GM12878 (cell line): Measurements from ENCODE around the gene LPCAT3. TPM values are rescaled to one million over a fixed set of nuclear protein-coding genes. Genes with fewer than 3 reads are reported as not detected.

Experiments used
- ATAC-seq: fragments of 200-7000 bp; cut with Tn5 transposase; 3 replicates; pipeline ENCODE4 v1.9.1; 2020; ENCODE audit warnings: mild to moderate bottlenecking, moderate library complexity
- BruUV-seq: library from RNA; stranded (reverse); fragments of 400-500 nt; replicated peaks from 2 replicates; lab custom pipeline; 2021; lab: Mats Ljungman, UMichigan
- CTCF ChIA-PET: fragments of 300-600 bp; sonication (Branson Sonifier 250); formaldehyde crosslinking; extraction: SDS; loops from one replicate; lab custom pipeline; 2021; ENCODE audit warnings: inconsistent platforms; lab: Yijun Ruan, JAX
- POLR2A ChIA-PET: fragments of 350-600 bp; formaldehyde crosslinking; extraction: SDS; loops from one replicate; lab custom pipeline; 2021; ENCODE audit warnings: inconsistent platforms; lab: Charles Lee
- RAD21 ChIA-PET: fragments of 300-600 bp; sonication (Branson Sonifier 250); formaldehyde crosslinking; loops from one replicate; lab custom pipeline; 2023; ENCODE audit warnings: antibody characterized with exemption; ENCODE audit not compliant: unreplicated experiment; lab: Charles Lee
- SMC1A ChIA-PET: fragments of 300-600 bp; sonication (Branson Sonifier 250); formaldehyde crosslinking; loops from one replicate; lab custom pipeline; 2023; ENCODE audit not compliant: unreplicated experiment, uncharacterized antibody; lab: Charles Lee
- DNase-seq: peaks from one replicate; pipeline ENCODE4 v3.0.0-alpha.2; 2011; ENCODE audit warnings: low read depth, low spot score
- FAIRE-seq: peaks from 3 replicates; lab custom pipeline; 2011; peaks lifted over from hg19 to GRCh38; lab: Jason Lieb, UNC
- H2AFZ ChIP-seq: 2 replicates; pipeline ENCODE4 v1.6.0; 2011; ENCODE audit warnings: low read depth, low read length, control low read depth; ENCODE audit not compliant: control insufficient read depth
- H3K27ac ChIP-seq: 2 replicates; pipeline ENCODE4 v1.5.1; 2011; ENCODE audit warnings: control low read depth; ENCODE audit not compliant: control insufficient read depth, insufficient read depth
- H3K27me3 ChIP-seq, 2 experiments: replicated peaks in 1 of 2; 2 replicates each; pipeline versions ENCODE4 v1.6.0 to v1.6.1; 2011; ENCODE audit warnings: low read length in 1 of 2; ENCODE audit not compliant: control insufficient read depth in 2 of 2, insufficient read depth in 2 of 2
- H3K36me3 ChIP-seq, 2 experiments: 2 replicates each; pipeline ENCODE4 v1.5.1; 2011; ENCODE audit warnings: low read length in 1 of 2; ENCODE audit not compliant: control insufficient read depth in 2 of 2, insufficient read depth in 2 of 2
- H3K4me1 ChIP-seq: 2 replicates; pipeline ENCODE4 v1.6.1; 2011; ENCODE audit warnings: mild to moderate bottlenecking, low read length, moderate library complexity, mixed read lengths; ENCODE audit not compliant: control insufficient read depth, insufficient read depth
- H3K4me2 ChIP-seq: 2 replicates; pipeline ENCODE4 v1.6.0; 2011; ENCODE audit warnings: control low read depth; ENCODE audit not compliant: control insufficient read depth, insufficient read depth
- H3K4me3 ChIP-seq: fragments of 200-600 bp; sonication (generic); 2 replicates; pipeline ENCODE4 v1.5.1; 2016
- H3K79me2 ChIP-seq: 2 replicates; pipeline ENCODE4 v1.6.0; 2011; ENCODE audit warnings: low read length; ENCODE audit not compliant: control insufficient read depth, insufficient read depth
- H3K9ac ChIP-seq: 2 replicates; pipeline ENCODE4 v1.8.0; 2011; ENCODE audit warnings: low read length, control low read depth, mixed read lengths; ENCODE audit not compliant: control insufficient read depth, insufficient read depth
- H3K9me3 ChIP-seq: replicated peaks from 3 replicates; pipeline ENCODE4 v1.5.1; 2011; ENCODE audit warnings: mild to moderate bottlenecking, low read length; ENCODE audit not compliant: control insufficient read depth, insufficient read depth
- H4K20me1 ChIP-seq: 2 replicates; pipeline ENCODE4 v1.6.0; 2011; ENCODE audit not compliant: control insufficient read depth, insufficient read depth
- ELK1 ChIP-seq: IDR thresholded peaks from 2 replicates; pipeline ENCODE4 v1.6.1; 2012; ENCODE audit warnings: low read depth, low read length, improper control_type of control experiment
- FOXK2 ChIP-seq: fragments of 450-650 bp; IDR thresholded peaks from 2 replicates; pipeline ENCODE4 v1.6.1; 2017; ENCODE audit warnings: mild to moderate bottlenecking, moderate library complexity
- IRF4 ChIP-seq: IDR thresholded peaks from 2 replicates; pipeline ENCODE4 v1.6.1; 2011; ENCODE audit warnings: low read depth, low read length
- NR2C1 ChIP-seq: fragments of 450-650 bp; IDR thresholded peaks from 2 replicates; pipeline ENCODE4 v1.6.1; 2017; ENCODE audit warnings: antibody characterized with exemption, mild to moderate bottlenecking, moderate library complexity
- PAX8 ChIP-seq: fragments of 450-650 bp; IDR thresholded peaks from 2 replicates; pipeline ENCODE4 v1.6.1; 2017; ENCODE audit warnings: mild to moderate bottlenecking, moderate library complexity
- RELA ChIP-seq: fragments of 450-650 bp; IDR thresholded peaks from 2 replicates; pipeline ENCODE4 v1.8.0; 2014; ENCODE audit warnings: borderline replicate concordance; ENCODE audit not compliant: partially characterized antibody
- SIX5 ChIP-seq: IDR thresholded peaks from 2 replicates; pipeline ENCODE4 v1.6.1; 2011; ENCODE audit warnings: mild to moderate bottlenecking, low read depth, low read length, moderate library complexity; ENCODE audit not compliant: severe bottlenecking
- ZBED1 ChIP-seq: IDR thresholded peaks from 2 replicates; pipeline ENCODE4 v1.6.1; 2016; ENCODE audit warnings: borderline replicate concordance
- ZNF592 ChIP-seq: fragments of 450-650 bp; IDR thresholded peaks from 2 replicates; pipeline ENCODE4 v1.6.1; 2017; ENCODE audit warnings: mild to moderate bottlenecking, moderate library complexity
- WGBS: methylation state at CpG from one replicate; pipeline ENCODE4 v1.1.6; 2016; ENCODE audit warnings: low lambda C conversion rate; ENCODE audit not compliant: insufficient replicate concordance, insufficient coverage; ENCODE audit errors: missing lambda C conversion rate; 5-methylcytosine and 5-hydroxymethylcytosine counted together
- in situ Hi-C: fragments of 300-500 bp; cut with MboI; formaldehyde crosslinking; loops from 9 replicates; pipeline ENCODE4 v1.14.3; 2018; ENCODE audit warnings: mixed read lengths
- intact Hi-C: fragments of 100-400 bp; cut with micrococcal nuclease; formaldehyde crosslinking; loops from one replicate; pipeline ENCODE4 v1.14.2; 2022; ENCODE audit not compliant: unreplicated experiment
- polyA plus RNA-seq, 11 experiments: library from polyadenylated mRNA; depleted of rRNA in 4 of 11; unstranded in 6 of 11; stranded (reverse) in 5 of 11; fragments of >200 nt; fragmentation: Nextera tagmentation in 4 of 11; fragmentation: Illumina TruSeq in 1 of 11; extraction: Ambion mirVana in 4 of 11; extraction: Trizol in 1 of 11; gene quantifications; 1 replicate in 1 of 11; 2 replicates in 10 of 11; pipeline versions ENCODE4 v1.2.1 to v1.2.3, GENCODE V29; 2011 to 2016; ENCODE audit warnings: inconsistent platforms in 2 of 11, missing spikeins in 2 of 11, low read depth in 1 of 11
- total RNA-seq, 4 experiments: library from RNA; depleted of rRNA in 3 of 4; stranded (reverse); fragments of >200 nt in 3 of 4; fragmentation: Illumina TruSeq in 1 of 4; extraction: Trizol in 1 of 4; gene quantifications; 2 replicates each; pipeline versions ENCODE4 v1.2.1 to v1.2.3, GENCODE V29; 2013 to 2021

Gene LPCAT3
- total and polyA plus RNA-seq, 10 of the 15 experiments (the other 5 are each of a cell fraction or from before 2014, with no cell fraction given) = 2.6 to 48.3 (median 23.0) TPM

GRCh38 chr12:6996040-6996441 is 22.2 kb downstream of the LPCAT3 start:
- BruUV-seq = no TSS peak
- Histone ChIP-seq H2AFZ (no peak overlapping the region), H3K27me3 (no peaks in the 10 kb centered on the region), H3K79me2 (no peaks in the 10 kb centered on the region), H3K4me2 (no peak overlapping the region), H3K4me3 (no peak overlapping the region), H3K9ac (no peak overlapping the region), H3K27ac (no peak overlapping the region), H4K20me1 (no peaks in the 10 kb centered on the region), H3K4me1 (no peaks in the 10 kb centered on the region), H3K36me3 (peaks cover 0 to 6% of the 10 kb centered on the region in 2 experiments; a peak in 2 of 4 replicates), H3K9me3 (no peaks in the 10 kb centered on the region)
- in situ Hi-C loops = no loop called here
- intact Hi-C loops = no loop called here
- ChIA-PET RAD21 (no interaction called here), CTCF (no interaction called here), POLR2A (no interaction called here), SMC1A (interaction anchor here (1.2 to 2.1 kb wide), 2 partner anchors 9 to 14 kb away, joined by 3 to 5 read pairs; no protein-coding TSS in a partner anchor)
- DNase-seq (no peak), ATAC-seq (no peak), FAIRE-seq (no peak)
- TF ChIP-seq ELK1 (no peak), ZBED1 (no peak), NR2C1 (no peak), FOXK2 (no peak), ZNF592 (no peak), RELA (no peak), IRF4 (no peak), SIX5 (no peak), PAX8 (no peak)
- WGBS = 100% methylated on average over 2 of the region's 2 CpGs
